SK-N-MC (cell line): ENCODE results near the gene BPIFB2.

Experiments used
- DNase-seq: peaks from one replicate; pipeline ENCODE4 v3.0.0-alpha.2; 2011; ENCODE audit warnings: low read depth, low spot score
- H3K27ac ChIP-seq: fragments of 200-600 bp; sonication (generic); 2 replicates; pipeline ENCODE4 v1.5.1; 2016; ENCODE audit warnings: mixed run types
- H3K36me3 ChIP-seq: fragments of 200-600 bp; sonication (generic); 2 replicates; pipeline ENCODE4 v1.6.1; 2017; ENCODE audit warnings: antibody characterized with exemption, low read length, mixed read lengths; ENCODE audit not compliant: insufficient read depth
- H3K4me3 ChIP-seq: fragments of 200-600 bp; sonication (generic); 2 replicates; pipeline ENCODE4 v1.5.1; 2016
- H3K9ac ChIP-seq: fragments of 200-600 bp; sonication (generic); 2 replicates; pipeline ENCODE4 v1.8.0; 2017; ENCODE audit warnings: mixed run types, mixed read lengths; ENCODE audit not compliant: insufficient read length
- H3K9me3 ChIP-seq: fragments of 200-600 bp; sonication (generic); 2 replicates; pipeline ENCODE4 v1.6.1; 2017; ENCODE audit warnings: low read depth, mild to moderate bottlenecking, antibody characterized with exemption, low read length, moderate library complexity, mixed read lengths
- EZH2 ChIP-seq: fragments of 200-600 bp; sonication (generic); IDR thresholded peaks from one replicate; pipeline ENCODE4 v1.6.1; 2017; ENCODE audit warnings: antibody characterized with exemption
- FOXP2 ChIP-seq: optimal IDR thresholded peaks from 2 replicates; pipeline ENCODE3; 2011; ENCODE audit warnings: mild to moderate bottlenecking, moderate library complexity; ENCODE audit not compliant: insufficient read depth; ENCODE audit errors: extremely low read length, control extremely low read depth
- POLR2AphosphoS5 ChIP-seq: IDR thresholded peaks from 2 replicates; pipeline ENCODE4 v1.6.1; 2012; ENCODE audit warnings: mild to moderate bottlenecking, low read depth, low read length, borderline replicate concordance

The BPIFB2 gene

DNA sequence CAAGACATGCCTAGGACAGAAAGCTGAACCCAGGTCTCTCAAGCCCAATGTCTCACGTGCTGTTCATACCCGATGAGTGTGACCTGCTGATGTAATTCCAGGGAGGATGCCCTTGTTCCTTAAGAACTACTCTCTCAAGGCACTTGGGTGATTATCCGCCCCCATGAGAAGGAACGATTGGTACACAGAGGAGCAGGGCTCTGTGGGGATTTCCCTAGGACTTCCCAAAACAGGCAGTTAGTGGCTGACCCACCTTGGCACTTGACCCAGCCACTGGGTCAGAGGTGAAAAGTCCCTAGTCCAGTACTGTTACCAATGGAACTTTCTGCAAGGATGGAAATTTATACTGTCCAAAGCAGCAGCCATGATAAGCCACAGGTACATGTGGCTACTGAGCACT is 14.8 kb downstream of the BPIFB2 start:
- DNase-seq = no peak
- Histone ChIP-seq H3K36me3 (no peaks in the 10 kb centered on the region), H3K9ac (no peak overlapping the region), H3K9me3 (no peaks in the 10 kb centered on the region), H3K4me3 (no peak overlapping the region), H3K27ac (no peak overlapping the region)
- TF ChIP-seq FOXP2 (no peak), EZH2 (no peak), POLR2AphosphoS5 (no peak)

DNA sequence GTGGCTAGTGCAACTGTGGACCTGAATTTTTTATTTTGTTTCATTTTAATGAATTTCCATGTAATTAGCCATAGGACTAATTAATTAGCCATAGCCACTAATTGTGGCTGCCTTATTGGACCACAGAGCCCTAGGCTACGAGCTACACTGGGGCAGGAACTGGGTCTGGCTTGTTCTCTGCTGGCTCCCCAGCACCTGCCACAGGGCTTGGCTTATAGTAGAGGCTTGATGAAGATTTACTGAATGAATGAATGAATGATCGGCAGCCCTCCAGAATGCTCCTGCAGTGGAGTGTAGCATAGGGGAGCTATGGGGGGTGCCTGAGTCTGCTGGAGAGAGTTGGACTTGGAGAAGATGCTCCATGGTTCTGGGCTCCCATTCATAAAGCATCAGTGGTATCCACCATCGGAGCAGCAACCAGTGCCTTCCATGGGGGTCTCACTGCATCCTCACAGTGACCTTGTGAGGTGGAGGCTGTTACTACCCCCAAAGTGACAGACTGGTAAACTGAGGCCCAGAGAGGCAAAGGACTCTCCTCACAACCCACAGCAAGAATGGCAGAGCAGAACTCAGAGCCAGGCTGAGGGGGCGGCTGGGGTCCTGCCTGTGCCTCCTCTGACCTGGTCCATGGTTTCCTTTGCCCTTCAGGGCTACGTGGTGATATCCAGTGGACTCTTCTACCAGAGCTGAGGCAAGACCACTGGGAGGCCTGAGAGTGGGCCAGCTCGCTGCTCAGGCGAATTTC is 15.4 kb downstream of the BPIFB2 start:
- Histone ChIP-seq H3K9ac (no peak overlapping the region), H3K9me3 (no peaks in the 10 kb centered on the region), H3K36me3 (no peaks in the 10 kb centered on the region), H3K27ac (no peak overlapping the region), H3K4me3 (no peak overlapping the region)
- TF ChIP-seq EZH2 (no peak), POLR2AphosphoS5 (no peak), FOXP2 (no peak)
- no peak for DNase-seq

DNA sequence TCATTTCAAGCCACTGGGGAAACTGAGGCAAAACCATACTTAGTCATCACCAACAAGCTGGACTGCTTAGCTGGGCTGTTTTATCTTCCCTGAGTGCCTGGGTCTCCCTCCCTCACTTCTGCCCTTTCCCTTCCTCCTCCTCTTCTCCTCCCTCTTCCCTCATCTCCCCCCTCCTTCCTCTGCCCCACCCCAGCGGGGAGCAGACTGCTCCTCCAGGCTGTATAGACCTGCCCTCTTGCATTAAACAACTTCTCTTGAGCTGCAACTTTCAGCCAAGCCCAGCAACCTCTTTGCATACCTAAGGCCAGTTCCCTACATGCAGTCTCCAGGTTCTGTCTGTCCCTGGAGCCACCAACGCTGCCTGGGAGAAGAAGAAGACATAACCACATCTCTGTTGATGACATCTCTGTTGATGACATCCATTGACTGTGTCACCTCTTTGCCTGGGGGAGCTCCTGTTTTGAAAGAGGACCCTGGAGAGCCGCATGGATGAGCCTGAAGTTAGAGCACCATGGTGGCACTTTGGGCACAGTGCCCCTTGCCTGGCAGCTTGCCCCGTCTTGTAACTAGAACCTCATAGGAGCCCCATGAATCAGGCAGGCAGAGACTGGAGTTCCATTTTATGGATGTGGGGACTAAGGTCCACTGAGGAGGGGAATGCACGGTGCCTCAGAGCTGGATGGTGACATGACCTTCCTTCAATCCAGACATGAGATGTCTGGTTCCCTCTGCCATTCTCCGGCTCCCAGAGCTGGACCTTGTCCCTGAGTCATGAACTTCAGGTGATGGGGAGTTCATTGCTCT is 16.1 kb downstream of the BPIFB2 start:
- no peaks in the 10 kb centered on the region for H3K9me3 ChIP-seq

DNA sequence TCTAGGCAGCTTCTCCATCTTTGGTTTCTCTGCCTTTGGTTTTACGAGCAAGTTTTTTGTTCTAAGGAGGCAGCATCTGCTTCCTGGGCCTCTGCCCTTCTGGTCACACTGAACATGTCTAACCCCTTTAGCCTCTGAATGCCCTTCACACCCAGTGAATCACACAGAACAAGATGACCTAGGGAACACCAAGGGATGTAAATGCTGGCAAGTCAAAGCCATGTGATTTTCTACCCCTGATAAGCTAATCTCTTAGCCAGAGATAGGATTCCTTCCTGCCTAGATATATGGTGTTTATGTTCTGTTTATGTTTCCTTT is 16.7 kb downstream of the BPIFB2 start:
- no peak for DNase-seq
- Histone ChIP-seq H3K9ac (no peak overlapping the region), H3K27ac (no peak overlapping the region), H3K36me3 (no peaks in the 10 kb centered on the region), H3K4me3 (no peak overlapping the region), H3K9me3 (no peaks in the 10 kb centered on the region)
- no peak for TF ChIP-seq FOXP2
- no peak for TF ChIP-seq EZH2
- no peak for TF ChIP-seq POLR2AphosphoS5

More for the DNA sequence above, 16.1 kb downstream of the BPIFB2 start:
- Histone ChIP-seq H3K9ac (no peak overlapping the region), H3K4me3 (no peak overlapping the region), H3K36me3 (no peaks in the 10 kb centered on the region), H3K27ac (no peak overlapping the region)
- TF ChIP-seq EZH2 (no peak), FOXP2 (no peak), POLR2AphosphoS5 (no peak)
- DNase-seq = no peak

DNA sequence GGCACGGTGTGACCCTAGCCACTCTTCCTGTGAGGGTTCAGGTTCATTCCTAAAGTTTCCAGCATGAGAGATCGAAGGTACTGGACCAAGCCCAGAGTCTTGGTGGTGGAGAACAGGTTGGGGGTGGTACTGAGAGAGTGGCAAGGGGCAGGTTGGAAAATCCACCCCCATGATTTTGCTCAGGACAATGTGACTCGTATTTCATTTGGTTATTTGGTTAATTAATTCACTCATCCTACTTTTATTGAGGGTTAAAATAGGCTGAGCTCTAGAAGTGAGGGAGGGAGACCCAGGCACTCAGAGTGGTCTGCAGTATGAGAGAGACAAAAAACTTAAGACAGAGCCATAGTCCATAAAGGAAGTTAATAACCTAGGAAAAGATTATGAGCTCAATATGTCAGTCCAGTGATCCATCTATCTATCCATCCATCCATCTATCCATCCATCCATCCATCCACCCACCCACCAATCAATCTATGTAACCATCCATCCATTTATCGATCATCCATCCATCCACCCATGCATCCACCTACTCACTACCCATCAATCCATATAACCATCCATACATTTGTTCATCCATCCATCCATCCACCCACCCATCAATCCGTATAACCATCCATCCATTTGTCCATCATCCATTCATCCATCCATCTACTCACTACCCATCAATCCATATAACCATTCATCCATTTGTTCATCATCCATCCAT is 17.3 kb downstream of the BPIFB2 start:
- no peak for DNase-seq
- no peaks in the 10 kb centered on the region for H3K9me3 ChIP-seq
- H3K4me3 ChIP-seq = no peak overlapping the region
- no peak overlapping the region for H3K27ac ChIP-seq
- H3K36me3 ChIP-seq = no peaks in the 10 kb centered on the region
- no peak overlapping the region for H3K9ac ChIP-seq
- TF ChIP-seq EZH2 (no peak), POLR2AphosphoS5 (no peak), FOXP2 (no peak)

DNA sequence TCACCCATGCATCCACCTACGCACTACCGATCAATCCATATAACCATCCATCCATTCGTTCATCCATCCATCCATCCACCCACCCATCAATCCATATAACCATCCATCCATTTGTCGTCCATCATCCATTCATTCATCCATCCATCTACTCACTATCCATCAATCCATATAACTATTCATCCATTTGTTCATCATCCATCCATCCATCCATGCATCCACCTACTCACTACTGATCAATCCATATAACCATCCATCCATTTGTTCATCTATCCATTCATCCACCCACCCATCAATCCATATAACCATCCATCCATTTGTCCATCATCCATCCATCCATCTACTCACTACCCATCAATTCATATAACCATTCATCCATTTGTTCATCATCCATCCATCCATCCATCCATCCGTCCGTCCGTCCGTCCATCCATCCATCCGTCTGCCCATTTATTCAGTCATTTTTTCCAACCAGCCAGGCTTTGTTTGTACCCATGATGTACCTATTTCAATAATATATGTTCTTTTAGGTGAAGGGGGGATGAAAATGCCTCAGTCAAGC is 17.9 kb downstream of the BPIFB2 start:
- no peak for DNase-seq
- Histone ChIP-seq H3K9me3 (no peaks in the 10 kb centered on the region), H3K36me3 (no peaks in the 10 kb centered on the region), H3K27ac (no peak overlapping the region), H3K9ac (no peak overlapping the region), H3K4me3 (no peak overlapping the region)
- TF ChIP-seq EZH2 (no peak), POLR2AphosphoS5 (no peak), FOXP2 (no peak)

DNA sequence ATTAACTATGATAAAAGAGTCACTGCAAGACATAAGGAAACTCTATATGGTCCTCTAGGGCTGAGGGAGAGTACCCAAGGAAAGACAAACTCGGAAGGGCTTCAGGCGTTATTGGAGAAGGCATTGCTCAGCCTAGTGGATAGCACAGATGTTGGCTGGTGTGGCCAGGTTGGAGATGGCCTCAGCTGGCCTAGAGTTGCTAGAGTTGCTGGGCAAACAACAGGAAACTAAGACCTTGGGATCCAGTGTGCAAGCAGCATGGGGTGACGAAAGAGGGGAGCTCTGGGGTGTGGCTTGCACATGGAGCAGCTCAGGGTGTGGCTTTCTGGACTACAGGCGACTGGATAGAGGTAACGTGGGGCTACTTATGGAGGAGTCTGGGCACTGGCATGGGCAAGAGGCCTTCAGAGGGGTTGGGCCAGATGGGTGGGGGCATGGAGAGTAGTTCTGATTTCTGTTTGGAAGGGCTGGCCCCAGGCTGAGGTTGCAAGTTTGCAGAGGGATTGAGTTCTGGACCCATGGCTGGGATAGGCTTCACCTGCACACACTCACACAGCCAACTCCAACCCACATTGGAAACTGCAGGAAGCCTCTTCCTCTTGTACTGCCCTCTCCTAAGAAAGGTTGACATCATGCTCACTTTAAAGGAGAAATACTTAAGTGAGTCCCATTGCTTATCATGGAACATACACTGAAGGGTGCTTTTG is 18.7 kb downstream of the BPIFB2 start:
- TF ChIP-seq EZH2 = no peak
- no peak for TF ChIP-seq FOXP2
- no peak for TF ChIP-seq POLR2AphosphoS5
- DNase-seq = no peak
- Histone ChIP-seq H3K27ac (no peak overlapping the region), H3K9me3 (no peaks in the 10 kb centered on the region), H3K36me3 (no peaks in the 10 kb centered on the region), H3K9ac (no peak overlapping the region), H3K4me3 (no peak overlapping the region)
